ENCODE data around the gene RRAS.

Gene RRAS

DNA sequence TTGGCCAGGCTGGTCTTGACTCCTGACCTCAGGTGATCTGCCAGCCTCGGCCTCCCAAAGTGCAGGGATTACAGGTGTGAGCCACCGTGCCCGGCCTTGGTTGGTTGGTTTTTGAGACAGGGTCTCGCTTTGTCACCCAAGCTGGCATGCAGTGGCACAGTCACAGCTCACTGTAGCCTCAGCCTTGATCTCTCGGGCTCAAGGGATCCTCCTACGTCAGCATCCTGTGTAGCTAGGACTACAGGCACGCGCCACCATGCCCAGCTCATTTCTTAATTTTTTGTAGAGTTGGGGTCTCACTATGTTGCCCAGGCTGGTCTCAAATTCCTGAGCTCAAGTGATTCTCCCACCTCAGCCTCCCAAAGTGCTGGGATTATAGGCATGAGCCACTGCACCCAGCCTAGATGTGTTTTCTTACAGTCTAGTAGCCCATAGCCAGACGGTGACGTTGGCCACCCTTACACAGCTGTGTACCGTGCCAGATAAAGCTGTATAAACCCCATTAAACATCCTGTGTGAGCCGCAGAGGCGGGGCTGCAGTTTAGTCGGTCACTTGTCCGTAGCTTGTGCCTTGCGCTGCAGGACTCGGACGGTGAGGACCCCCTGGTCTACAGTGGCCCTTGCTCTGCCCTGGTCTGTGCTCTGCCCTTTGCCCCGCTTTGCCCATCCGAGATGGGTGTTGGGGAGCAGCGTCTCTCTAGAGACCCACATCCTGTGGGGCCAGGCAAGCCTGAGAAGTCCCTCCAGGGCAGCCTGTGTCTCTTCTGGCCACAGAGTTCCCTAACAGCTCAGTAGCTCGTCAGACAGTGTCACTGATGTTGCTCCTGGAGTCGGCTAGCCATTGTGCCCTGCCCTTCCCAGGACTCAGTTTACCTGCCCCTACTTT lies 15.9 kb upstream of the RRAS start:
- TF ChIP-seq CTCF (IDR thresholded peaks at IDR 0.05; ENCODE audit: borderline replicate concordance, control extremely low read depth, extremely low read depth, insufficient read depth, missing control alignments), result no peak
- in situ Hi-C loops (cut with MboI; ENCODE audit: low sequenced_read_pairs, unreplicated experiment), result no loop called here
- no peak for DNase-seq (ENCODE audit: low spot score)

DNA sequence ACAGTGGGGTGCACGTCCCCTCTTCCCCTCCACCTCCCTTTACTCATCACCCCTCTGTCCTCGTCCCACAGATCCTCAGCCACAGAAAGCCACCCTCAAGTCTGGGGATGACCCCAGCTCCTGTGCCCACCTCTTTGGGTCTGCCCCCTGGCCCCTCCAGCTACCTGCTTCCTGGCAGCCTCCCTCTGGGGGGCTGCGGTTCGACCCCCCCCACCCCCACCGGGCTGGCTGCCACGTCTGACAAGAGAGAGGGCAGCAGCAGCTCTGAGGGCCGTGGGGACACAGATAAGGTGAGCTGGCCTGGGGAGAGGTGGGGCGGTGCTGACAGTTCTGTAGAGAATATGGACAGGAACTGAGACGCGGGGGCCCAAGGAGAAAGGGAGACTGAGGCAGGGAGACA lies 14.6 kb upstream of the RRAS start:
- in situ Hi-C loops (cut with MboI; ENCODE audit: low sequenced_read_pairs, unreplicated experiment), result no loop called here
- no peak for TF ChIP-seq CTCF (IDR thresholded peaks at IDR 0.05; ENCODE audit: borderline replicate concordance, control extremely low read depth, extremely low read depth, insufficient read depth, missing control alignments)
- no peak for DNase-seq (ENCODE audit: low spot score)

DNA sequence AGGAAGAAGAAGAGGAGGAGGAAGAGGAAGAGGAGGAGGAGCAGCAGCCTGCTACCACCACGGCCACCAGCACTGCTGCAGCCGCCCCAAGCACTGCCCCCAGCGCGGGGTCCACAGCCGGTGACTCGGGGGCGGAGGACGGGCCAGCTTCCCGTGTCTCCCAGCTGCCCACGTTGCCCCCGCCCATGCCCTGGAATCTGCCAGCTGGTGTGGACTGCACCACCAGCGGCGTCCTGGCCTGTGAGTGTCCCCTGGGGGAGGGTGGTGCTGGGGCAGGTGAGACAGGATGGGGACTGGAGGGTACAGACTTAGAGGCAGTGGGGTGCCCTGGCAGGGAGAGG lies 13.5 kb upstream of the RRAS start:
- no peak for TF ChIP-seq CTCF (IDR thresholded peaks at IDR 0.05; ENCODE audit: borderline replicate concordance, control extremely low read depth, extremely low read depth, insufficient read depth, missing control alignments)
- in situ Hi-C loops (cut with MboI; ENCODE audit: low sequenced_read_pairs, unreplicated experiment), result no loop called here
- DNase-seq (ENCODE audit: low spot score), result no peak

DNA sequence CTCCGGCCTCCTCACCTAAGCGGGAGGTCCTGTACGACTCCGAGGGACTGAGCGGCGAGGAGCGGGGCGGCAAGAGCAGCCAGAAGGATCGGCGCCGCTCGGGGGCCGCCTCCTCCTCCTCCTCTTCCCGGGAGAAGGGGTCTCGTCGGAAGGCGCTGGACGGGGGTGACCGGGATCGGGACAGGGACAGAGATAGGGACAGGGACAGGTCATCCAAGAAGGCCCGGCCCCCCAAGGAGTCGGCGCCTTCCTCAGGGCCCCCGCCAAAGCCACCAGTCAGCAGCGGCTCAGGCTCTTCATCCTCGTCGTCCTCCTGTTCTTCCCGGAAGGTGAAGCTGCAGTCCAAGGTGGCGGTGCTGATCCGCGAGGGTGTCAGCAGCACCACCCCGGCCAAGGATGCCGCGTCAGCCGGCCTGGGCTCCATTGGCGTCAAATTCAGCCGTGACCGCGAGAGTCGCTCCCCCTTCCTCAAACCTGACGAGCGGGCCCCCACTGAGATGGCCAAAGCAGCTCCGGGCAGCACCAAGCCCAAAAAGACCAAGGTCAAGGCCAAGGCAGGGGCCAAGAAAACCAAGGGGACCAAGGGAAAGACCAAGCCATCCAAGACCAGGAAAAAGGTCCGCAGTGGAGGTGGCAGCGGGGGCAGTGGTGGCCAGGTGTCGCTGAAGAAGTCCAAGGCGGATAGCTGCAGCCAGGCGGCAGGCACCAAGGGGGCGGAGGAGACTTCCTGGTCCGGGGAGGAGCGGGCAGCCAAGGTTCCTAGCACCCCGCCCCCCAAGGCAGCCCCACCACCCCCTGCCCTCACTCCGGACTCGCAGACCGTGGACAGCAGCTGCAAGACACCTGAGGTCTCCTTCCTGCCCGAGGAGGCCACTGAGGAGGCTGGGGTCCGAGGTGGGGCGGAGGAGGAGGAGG lies 12.9 kb upstream of the RRAS start:
- TF ChIP-seq CTCF (IDR thresholded peaks at IDR 0.05; ENCODE audit: borderline replicate concordance, control extremely low read depth, extremely low read depth, insufficient read depth, missing control alignments), result no peak
- DNase-seq (ENCODE audit: low spot score), result no peak
- in situ Hi-C loops (cut with MboI; ENCODE audit: low sequenced_read_pairs, unreplicated experiment), result no loop called here

DNA sequence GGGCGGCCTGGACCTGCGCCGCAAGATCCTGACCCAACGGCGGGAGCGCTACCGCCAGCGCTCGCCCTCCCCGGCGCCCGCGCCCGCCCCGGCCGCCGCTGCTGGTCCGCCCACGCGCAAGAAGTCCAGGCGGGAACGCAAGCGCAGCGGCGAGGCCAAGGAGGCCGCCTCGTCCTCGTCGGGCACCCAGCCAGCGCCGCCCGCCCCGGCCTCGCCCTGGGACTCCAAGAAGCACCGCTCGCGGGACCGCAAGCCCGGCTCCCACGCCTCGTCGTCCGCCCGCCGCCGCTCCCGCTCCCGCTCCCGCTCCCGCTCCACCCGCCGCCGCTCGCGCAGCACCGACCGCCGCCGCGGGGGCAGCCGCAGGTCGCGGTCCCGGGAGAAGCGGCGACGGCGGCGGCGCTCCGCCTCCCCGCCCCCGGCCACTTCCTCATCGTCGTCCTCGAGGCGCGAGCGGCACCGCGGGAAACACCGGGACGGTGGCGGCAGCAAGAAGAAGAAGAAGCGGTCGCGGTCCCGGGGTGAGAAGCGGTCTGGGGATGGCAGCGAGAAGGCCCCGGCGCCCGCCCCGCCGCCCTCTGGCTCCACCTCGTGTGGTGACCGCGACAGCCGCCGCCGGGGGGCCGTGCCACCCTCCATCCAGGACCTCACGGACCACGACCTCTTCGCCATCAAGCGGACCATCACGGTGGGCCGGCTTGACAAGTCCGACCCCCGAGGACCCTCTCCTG lies 12.0 kb upstream of the RRAS start:
- in situ Hi-C loops (cut with MboI; ENCODE audit: low sequenced_read_pairs, unreplicated experiment), result no loop called here
- no peak for TF ChIP-seq CTCF (IDR thresholded peaks at IDR 0.05; ENCODE audit: borderline replicate concordance, control extremely low read depth, extremely low read depth, insufficient read depth, missing control alignments)
- DNase-seq (ENCODE audit: low spot score), result no peak
